ENCODE data around the gene CDK17. TPM values are rescaled to one million over a fixed set of nuclear protein-coding genes. Genes with fewer than 3 reads are reported as not detected.

Gene CDK17
- total and polyA plus RNA-seq, 9 of the 15 experiments (the other 6 are each of a cell fraction or from before 2014, with no cell fraction given), result 4.8 to 39.3 (median 21.6) TPM

GRCh38 chr12:96368687-96369086, 31.6 kb downstream of the CDK17 start:
- no peaks in the 10 kb centered on the region for H3K36me3 ChIP-seq (ENCODE audit: control insufficient read depth, insufficient read depth, low read length)
- intact Hi-C loops (cut with micrococcal nuclease) (no loop called here), in situ Hi-C loops (cut with MboI) (no loop called here)
- no peak overlapping the region for H3K27ac ChIP-seq (ENCODE audit: extremely low read depth, low read depth, low read length)
- no peaks in the 10 kb centered on the region for H3K9me1 ChIP-seq (ENCODE audit: control insufficient read depth, insufficient read depth, low read length)
- ATAC-seq, result no peak
- peaks cover 96% of the 10 kb centered on the region for H3K79me2 ChIP-seq (ENCODE audit: control insufficient read depth, insufficient read depth, low read length)
- WGBS (ENCODE audit: insufficient coverage, low coverage, missing lambda C conversion rate), result 83% methylated on average over 1 of the region's 1 CpG
- DNase-seq (ENCODE audit: extremely low read depth in 1 of 4, low spot score in 3 of 4), result no peak
- H2AFZ ChIP-seq (ENCODE audit: low read depth, low read length), result no peak overlapping the region
- ChIA-PET POLR2A (interaction anchor here (1.2 kb wide), 1 partner anchor 15 kb away, joined by 4 read pairs; no protein-coding TSS in a partner anchor), CTCF (ENCODE audit: low intra/inter-chr PET ratio) (no interaction called here)
- FAIRE-seq, result no peak
- no TSS peak for BruUV-seq (replicated peaks)
- H3K27me3 ChIP-seq (ENCODE audit: control insufficient read depth in 2 of 2, insufficient read depth in 2 of 2, low read length in 2 of 2), result no peaks in the 10 kb centered on the region
- H3K9ac ChIP-seq (ENCODE audit: insufficient read depth in 1 of 2, low read depth in 2 of 2, low read length in 2 of 2), result no peak overlapping the region
- no peaks in the 10 kb centered on the region for H4K20me1 ChIP-seq (replicated peaks; ENCODE audit: control insufficient read depth, insufficient read depth, low read length)
- no peak overlapping the region for H3K4me3 ChIP-seq
- H3K4me2 ChIP-seq (ENCODE audit: insufficient read depth, low read length), result no peak overlapping the region
- no peaks in the 10 kb centered on the region for H3K9me3 ChIP-seq (replicated peaks; ENCODE audit: control insufficient read depth, insufficient read depth, low read depth, low read length)
- peaks cover 9 to 46% of the 10 kb centered on the region in 2 experiments for H3K4me1 ChIP-seq (replicated peaks in 1 of 2; ENCODE audit: control insufficient read depth in 2 of 2, insufficient read depth in 2 of 2, low read length in 2 of 2)
- no peak for TF ChIP-seq PTTG1 (tag; IDR thresholded peaks at IDR 0.05; ENCODE audit: low read depth)
- TF ChIP-seq CCNT2 (IDR thresholded peaks at IDR 0.05; ENCODE audit: borderline replicate concordance, extremely low read depth, insufficient read length, low read depth, low read length), result no peak
- no peak for TF ChIP-seq ZEB2 (IDR thresholded peaks at IDR 0.05)
- TF ChIP-seq FOXP1 (CRISPR knock-in tag; IDR thresholded peaks at IDR 0.05), result no peak
- no peak for TF ChIP-seq ZNF124 (CRISPR knock-in tag; IDR thresholded peaks at IDR 0.05)
- no peak for TF ChIP-seq ZKSCAN3 (CRISPR knock-in tag; IDR thresholded peaks at IDR 0.05)
- no peak for TF ChIP-seq ZNF282 (CRISPR knock-in tag; IDR thresholded peaks at IDR 0.05)
- no peak for TF ChIP-seq ARID4B (CRISPR knock-in tag; IDR thresholded peaks at IDR 0.05)
- no peak for TF ChIP-seq ZNF165 (CRISPR knock-in tag; IDR thresholded peaks at IDR 0.05; ENCODE audit: borderline replicate concordance)
- no peak for TF ChIP-seq CBX2 (IDR thresholded peaks at IDR 0.05; ENCODE audit: insufficient read depth, low read length, poor library complexity, severe bottlenecking)
- TF ChIP-seq ARID1B (IDR thresholded peaks at IDR 0.05), result no peak
- TF ChIP-seq, protein P1, sequence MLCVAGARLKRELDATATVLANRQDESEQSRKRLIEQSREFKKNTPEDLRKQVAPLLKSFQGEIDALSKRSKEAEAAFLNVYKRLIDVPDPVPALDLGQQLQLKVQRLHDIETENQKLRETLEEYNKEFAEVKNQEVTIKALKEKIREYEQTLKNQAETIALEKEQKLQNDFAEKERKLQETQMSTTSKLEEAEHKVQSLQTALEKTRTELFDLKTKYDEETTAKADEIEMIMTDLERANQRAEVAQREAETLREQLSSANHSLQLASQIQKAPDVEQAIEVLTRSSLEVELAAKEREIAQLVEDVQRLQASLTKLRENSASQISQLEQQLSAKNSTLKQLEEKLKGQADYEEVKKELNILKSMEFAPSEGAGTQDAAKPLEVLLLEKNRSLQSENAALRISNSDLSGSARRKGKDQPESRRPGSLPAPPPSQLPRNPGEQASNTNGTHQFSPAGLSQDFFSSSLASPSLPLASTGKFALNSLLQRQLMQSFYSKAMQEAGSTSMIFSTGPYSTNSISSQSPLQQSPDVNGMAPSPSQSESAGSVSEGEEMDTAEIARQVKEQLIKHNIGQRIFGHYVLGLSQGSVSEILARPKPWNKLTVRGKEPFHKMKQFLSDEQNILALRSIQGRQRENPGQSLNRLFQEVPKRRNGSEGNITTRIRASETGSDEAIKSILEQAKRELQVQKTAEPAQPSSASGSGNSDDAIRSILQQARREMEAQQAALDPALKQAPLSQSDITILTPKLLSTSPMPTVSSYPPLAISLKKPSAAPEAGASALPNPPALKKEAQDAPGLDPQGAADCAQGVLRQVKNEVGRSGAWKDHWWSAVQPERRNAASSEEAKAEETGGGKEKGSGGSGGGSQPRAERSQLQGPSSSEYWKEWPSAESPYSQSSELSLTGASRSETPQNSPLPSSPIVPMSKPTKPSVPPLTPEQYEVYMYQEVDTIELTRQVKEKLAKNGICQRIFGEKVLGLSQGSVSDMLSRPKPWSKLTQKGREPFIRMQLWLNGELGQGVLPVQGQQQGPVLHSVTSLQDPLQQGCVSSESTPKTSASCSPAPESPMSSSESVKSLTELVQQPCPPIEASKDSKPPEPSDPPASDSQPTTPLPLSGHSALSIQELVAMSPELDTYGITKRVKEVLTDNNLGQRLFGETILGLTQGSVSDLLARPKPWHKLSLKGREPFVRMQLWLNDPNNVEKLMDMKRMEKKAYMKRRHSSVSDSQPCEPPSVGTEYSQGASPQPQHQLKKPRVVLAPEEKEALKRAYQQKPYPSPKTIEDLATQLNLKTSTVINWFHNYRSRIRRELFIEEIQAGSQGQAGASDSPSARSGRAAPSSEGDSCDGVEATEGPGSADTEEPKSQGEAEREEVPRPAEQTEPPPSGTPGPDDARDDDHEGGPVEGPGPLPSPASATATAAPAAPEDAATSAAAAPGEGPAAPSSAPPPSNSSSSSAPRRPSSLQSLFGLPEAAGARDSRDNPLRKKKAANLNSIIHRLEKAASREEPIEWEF (CRISPR knock-in tag; IDR thresholded peaks at IDR 0.05), result no peak
- TF ChIP-seq, protein P2, sequence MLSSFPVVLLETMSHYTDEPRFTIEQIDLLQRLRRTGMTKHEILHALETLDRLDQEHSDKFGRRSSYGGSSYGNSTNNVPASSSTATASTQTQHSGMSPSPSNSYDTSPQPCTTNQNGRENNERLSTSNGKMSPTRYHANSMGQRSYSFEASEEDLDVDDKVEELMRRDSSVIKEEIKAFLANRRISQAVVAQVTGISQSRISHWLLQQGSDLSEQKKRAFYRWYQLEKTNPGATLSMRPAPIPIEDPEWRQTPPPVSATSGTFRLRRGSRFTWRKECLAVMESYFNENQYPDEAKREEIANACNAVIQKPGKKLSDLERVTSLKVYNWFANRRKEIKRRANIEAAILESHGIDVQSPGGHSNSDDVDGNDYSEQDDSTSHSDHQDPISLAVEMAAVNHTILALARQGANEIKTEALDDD (IDR thresholded peaks at IDR 0.05), result no peak
- no peak for TF ChIP-seq BACH1 (tag; IDR thresholded peaks at IDR 0.05)

Data from K562 (cell line).